Central memory CD4-positive, alpha-beta T cell (primary cell): ENCODE data around the gene ZNF629.
A peak's percentile ranks its signal among the peaks of the same experiment; 100 is the strongest.
"Not testable (repeated sequence)": the region's sequence is repeated elsewhere in the genome, so short reads cannot be mapped to it uniquely, and the experiment has no call there.

Experiments
- DNase-seq: peaks from one replicate; pipeline ENCODE4 v3.0.0; 2022
- total RNA-seq, 3 experiments: gene quantifications; one replicate each; lab custom pipeline; 2026; lab: John Stamatoyannopoulos, UW

ZNF629 gene
- 3.7 to 14.1 (median 9.0) reads per million in 3 experiments for total RNA-seq

DNA sequence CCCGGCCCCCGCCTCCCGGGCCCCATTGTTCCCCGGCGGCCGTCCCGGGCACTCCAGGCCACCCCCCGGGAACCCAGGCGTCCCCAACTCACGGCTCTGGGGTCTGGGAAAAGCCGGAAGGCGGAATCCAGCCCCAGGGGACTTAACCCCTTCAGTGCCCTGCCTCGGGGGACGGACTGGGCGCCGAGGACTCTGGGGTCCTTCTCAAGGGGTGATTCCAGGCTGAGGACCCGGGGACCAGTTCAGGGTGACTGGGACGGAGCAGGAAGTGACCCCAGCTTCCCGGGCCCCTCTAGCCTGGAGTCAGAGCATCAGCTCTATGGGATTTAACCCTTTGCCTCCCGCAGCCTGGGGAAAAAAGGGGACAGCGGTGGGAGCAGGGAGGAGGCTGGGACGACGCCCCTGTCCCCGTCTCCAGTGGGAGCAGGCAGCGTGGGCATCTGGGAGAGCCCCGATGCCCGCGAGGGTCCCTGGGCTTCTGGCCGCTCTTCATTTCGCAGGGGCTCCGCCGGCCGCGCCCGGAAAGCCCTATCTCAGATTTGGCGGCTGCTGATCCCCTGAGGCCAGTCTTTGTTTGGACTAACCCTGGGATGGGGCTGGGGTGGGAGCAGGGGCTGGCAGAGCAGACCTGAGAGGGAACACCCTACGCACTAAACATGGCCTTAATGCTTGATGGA lies at the start of gene ZNF629:
Gene ZNF629 (minus strand): TSS at position 270 of the 677 bp plus-strand sequence. CDS start 2,723 bp downstream, outside the sequence.
- DNase-seq = no peak

DNA sequence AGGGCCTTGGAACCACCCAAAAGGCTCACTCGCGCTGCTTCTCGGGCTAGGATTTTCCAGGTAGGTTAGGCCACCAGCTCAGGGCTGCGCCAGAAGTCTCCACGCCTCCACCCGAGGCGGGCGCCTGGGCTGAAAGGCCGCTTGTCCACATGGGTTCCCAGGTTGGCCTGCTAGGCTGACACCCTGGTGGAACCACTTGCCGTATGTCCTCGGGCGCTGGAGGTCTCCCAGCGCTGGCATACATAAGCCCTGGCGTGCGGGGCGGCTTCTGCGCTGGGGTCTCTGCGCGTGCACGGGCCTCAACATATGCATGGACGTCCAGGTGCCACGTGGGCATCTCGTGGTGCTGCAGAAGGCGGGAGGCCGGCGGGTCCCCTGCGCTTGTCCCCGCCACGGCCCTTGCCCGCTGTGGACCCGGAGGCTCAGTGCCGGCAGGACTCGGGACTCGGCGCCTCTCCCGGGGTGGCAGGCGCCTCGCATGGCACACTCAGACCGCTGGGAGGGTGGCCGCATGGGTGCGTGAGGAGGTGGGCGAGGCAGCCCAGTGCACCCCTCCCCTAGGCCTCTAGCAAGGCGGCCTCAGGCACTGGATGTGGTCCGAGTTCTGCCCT lies 47.2 kb upstream of the ZNF629 start:
- DNase-seq = no peak

DNA sequence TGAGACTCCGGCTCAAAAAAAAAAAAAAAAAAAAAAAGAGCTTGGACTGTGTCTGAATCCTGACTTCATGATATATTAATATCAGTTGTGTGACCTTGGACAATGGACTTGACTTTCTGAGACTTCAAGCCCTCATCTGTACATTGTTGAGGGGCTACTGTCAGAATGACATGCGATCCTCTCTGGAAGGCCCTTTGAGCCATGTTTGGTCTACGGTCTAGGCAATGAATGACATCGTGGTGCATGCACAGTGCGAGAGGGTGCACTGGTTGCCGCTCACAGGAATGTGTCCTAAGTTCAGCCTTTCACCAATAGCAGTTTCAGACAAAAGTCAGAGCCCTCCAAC lies 43.0 kb upstream of the ZNF629 start:
- no peak for DNase-seq

DNA sequence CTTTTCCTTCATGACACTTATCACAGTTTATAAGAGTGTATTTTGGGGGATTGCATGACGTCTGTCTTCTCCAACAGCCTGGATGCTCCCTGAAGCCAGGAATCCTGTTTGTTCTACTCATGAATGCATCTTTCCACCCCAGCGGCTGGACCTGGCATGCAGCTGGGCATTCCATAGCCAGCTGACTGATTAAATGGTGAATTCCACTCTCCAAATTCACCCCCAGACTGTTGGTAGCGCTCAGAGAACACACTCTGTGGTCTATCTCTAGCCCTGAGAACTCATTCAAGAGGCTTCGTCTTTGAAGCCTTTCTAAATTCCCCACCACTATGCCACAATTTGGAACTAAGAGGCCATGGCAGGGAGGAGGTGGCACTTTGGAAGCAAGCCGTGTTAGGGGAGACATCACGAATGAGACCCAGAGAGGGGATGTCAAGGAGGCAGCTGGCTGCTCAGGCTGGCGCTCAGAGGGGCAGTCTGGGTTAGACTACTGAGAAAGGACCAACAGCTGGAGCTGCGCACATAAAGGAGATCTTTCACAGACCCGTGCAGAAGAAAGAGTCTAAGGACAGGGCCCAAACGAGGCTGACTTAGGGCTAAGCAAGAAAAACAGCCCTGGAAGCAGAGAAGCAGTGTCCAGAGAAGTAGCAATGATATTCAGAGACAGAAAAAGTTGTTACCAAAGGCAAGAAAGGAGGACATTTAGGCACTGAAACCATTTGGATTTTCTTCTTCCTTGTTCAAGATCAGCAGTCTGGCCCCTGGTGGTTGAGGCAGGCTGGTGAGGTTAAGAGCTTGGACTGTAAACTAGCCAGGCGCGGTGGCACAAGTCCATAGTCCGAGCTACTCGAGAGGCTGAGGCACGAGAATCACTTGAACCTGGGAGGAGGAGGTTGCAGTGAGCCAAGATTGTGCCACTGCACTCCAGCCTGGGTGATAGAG lies 42.4 kb upstream of the ZNF629 start:
- no peak for DNase-seq

DNA sequence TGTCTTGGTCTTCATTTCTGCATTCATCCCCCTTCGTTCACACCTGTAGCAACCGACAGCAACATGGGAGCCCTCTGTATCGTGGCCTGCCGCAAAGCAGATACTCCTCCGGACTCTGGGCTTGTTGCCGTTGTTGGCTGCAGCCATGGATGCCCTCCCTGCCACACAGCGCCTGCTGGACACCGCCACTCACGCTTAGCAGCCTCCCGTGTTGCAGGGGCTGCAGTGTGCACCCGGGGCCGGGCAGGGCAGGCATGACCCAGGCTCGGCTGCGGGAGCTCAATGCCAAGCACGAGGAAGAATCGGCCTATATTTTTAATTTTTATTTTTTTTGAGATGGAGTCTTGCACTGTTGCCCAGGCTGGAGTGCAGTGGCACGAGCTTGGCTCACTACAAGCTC lies 34.9 kb upstream of the ZNF629 start:
- DNase-seq = no peak

DNA sequence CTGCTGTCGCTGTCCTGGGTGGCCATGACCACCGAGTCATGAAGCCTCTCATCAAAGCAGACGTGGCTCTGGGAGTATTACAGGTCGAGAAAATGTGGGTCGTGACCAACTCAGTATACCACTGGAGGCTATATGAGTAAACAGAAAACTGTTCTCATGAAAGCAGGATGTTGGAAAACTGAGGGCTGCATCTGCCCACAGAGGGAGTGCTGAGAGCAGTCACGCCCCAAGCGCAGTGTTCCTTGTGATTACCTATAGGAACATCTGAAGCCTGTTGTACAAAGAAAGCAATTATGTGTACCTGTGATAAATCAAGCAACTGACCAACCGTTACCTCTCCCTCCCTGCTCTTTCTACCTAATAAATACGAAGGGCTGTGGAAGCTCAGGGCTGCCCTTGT lies 34.4 kb upstream of the ZNF629 start:
- DNase-seq = not testable (repeated sequence)

DNA sequence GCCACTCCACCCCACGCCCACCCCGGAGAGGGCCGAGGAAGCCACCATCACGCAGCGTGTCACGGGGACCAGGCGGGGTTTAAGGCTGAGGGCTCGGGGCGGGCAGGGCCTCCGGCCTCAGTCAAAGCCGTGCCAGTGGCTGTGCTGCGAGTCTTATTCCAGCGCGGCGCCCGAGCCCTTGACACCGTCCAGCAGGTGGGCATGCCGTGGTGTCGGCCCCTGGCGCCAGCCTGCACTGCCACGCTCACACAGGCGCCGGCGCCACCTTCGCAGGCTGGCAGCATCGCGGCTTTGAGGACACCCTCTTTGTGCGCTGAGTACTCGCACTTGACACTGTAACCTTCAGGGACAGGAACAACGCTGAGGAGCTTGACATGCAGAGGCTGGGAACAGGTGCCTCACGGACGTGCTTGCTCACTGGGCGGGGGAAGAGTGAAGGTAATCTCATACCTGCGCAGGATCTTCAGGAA lies 34.0 kb upstream of the ZNF629 start:
- no peak for DNase-seq

DNA sequence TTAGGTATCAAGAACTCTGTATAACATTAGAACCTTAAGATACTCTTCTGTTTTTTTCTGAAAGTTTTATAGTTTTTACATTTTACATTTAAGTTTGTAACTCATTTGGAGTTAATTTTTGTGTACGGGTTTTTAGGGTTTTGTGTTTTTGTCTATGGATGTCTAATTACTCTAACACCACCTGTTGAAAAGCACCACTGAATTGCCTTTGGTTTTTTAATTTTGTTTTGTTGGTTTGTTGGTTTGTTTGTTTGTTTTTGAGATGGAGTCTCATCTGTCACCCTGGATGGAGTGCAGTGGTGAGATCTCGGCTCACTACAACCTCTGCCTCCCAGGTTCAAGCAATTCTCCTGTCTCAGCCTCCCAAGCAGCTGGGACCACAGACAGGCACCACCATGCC lies 29.8 kb upstream of the ZNF629 start:
- DNase-seq = no peak

DNA sequence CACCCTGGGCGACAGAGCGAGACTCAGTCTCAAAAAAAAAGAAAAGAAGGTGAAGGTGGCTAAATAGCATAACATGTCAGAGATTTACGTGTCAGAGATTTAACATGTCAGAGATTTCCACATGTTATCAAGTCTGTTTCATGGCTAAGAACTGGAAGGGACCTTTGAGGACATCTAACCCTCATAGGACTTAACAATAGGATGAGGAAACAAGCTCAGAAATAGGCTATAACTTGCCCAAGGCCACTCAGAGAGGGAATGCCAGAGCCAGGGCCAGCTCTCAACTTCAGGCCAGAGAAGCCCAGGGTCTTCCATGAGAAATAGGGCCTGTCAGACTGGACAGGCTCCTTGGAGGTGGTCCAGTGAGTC lies 26.8 kb upstream of the ZNF629 start:
- no peak for DNase-seq

DNA sequence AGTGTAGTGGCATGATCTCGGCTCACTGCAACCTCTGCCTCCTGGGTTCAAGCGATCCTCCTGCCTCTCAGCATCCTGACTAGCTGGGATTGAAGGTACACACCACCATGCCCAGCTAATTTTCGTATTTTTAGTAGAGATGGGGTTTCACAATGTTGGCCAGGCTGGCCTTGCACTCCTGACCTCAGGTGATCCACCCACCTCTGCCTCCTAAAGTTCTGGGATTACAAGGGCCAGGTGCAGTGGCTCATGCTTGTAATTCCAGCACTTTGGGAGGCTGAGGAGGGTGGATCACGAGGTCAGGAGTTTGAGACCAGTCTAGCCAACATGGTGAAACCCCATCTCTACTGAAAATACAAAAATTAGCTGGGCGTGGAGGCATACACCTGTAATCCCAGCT lies 22.7 kb upstream of the ZNF629 start:
- not testable (repeated sequence) for DNase-seq

DNA sequence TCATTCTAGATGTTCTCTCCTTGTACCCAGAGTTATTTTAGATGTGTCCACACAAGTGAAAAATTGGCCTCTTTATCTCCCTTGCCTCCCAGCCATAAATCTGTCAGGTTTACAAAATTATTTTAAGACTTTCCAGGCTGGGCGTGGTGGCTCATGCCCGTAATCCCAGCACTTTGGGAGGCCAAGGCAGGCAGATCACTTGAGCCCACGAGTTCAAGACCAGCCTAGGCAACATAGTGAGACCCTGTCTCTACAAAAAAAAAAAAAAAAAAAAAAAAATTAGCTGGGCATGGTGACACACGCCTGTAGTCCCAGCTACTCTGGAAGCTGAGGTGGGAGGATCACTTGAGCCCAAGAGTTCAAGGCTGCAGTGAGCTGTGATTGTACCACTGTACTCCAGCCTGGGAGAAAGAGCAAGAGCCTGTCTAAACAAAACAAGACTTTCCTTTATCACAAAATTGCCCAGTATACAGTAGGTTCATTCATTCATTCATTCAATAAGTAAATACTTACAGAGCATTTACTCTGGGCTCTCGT lies 22.0 kb upstream of the ZNF629 start:
- not testable (repeated sequence) for DNase-seq

DNA sequence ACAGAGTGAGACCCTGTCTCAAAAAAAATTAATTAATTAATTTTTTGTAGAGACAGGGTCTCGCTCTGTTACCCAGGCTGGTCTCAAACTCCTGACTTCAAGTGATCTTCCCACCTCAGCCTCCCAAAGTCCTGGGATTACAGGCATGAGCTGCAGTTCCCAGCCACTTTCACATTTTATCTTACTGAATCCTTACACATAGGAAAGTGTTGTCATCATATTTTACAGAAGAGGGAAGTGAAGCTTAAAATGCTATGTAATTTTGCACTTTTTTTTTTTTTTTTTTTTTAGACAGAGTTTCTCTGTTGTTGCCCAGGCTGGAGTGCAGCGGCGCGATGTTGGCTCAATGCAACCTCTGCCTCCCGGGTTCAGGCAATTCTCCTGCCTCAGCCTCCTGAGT lies 21.1 kb upstream of the ZNF629 start:
- no peak for DNase-seq

DNA sequence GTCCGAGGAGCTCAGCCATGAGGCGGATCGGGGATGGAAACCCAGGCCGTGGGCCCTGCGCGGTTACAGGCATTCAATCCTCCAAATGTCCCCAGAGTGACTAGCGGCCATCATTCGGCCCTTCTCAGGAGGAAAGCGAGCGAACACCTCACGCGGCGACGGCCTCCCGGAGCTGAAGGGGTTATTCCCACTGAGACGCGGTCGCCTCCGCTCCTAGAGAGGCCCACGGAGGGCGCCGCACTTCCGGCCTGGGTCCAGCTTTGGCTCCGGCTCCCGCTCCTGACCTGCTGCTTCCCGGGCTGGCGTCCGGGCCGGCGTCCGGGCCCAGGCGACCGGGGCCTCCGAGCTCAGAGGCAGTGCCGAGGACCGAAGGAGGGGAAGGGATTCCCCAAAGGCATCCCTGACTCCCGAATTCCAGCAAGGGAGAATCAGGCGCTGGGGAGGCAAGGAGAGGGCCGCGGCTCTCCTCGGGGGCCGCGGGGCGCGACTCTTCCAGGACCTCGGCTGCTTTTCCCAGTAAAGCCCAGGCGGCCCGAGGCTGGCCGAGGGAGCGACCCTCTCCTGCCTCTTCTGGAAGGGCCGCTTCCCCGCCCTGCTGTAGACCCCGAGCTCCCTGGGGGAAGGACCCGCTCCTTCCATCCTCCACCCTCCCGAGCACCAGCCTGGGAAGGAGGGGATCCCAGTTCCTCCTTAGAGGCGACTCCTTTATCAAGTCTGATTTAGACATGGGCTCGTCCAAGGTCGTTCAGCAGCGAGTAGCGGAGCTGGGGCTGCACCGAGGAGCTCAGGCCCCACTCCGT lies 18.6 kb upstream of the ZNF629 start:
- DNase-seq = peak; percentile 38

DNA sequence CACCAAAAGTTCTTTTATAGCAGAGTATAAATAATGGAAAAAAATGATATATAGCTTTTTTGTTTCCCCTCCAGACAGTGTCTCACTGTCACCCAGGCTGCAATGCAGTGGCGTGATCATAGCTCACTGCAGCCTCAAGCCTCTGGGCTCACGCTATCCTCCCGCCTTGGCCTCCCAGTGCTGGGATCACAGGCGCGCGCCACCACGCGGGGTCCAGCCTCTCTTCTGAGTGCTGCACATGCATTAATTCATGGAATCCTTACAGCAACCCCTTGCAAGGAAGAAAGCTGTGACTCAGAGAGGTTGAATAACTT lies 18.0 kb upstream of the ZNF629 start:
- no peak for DNase-seq

DNA sequence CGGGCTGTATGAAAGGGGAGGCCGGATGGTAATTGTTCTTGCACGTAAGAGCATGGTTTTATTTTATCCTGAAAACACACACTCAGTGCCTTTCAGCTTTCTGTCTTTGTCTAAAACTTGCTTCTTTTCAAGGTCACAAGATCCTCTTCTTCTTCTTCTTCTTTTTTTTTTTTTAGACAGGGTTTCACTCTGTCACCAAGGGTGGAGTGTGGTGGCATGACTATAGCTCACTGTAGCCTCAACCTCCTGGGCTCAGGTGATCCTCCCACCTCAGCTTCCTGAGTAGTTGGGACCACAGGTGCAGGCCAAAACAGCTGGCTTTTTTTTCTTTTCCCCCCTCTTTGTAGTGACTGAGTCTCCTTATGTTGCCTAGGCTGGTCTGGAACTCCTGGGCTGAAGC lies 15.9 kb upstream of the ZNF629 start:
- DNase-seq = no peak

DNA sequence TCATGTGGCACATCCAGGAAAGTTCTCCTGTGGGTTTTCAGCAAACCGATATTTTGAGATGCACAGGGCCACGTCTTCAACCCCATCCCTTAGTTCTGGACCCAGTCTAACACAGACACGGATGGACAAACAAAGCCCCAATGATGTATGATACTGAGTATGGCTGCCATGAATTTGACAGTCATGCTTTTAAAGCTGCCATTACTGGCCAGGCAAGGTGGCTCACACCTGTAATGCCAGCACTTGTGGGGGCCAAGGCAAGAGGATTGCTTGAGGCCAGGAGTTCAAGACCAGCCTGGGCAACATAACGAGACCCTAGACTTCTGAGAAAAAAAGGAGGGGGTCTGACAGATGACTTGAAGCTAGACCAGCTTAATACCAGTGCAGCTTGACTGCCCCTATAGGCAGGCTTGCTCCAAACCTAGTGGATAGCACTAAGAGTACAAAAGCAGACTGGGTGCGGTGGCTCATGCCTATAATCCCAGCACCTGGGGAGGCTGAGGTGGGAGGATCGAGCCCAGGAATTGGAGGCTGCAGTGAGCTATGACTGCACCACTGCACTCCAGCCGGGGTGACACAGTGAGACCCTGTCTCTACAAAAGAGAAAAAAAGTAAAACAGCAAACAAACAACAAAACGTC lies 10.8 kb upstream of the ZNF629 start:
- no peak for DNase-seq

DNA sequence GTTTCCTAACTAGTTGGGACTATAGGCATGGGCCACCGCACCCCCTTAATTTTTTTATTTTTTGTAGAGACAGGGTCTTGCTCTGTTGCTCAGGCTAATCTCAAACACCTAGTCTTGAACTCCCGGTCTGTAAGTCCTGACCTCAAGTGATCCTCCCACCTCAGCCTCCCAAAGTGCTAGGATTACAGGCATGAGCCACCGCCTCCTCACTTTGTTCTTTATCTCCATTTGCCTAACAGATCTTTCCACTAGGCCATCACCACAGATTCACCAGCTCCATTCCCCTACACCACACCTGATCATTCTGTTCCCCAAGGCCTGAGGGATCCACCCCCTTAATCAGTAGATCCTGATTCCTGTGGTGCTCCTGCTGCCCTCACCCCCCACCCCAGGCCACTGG lies 7.6 kb upstream of the ZNF629 start:
- no peak for DNase-seq

DNA sequence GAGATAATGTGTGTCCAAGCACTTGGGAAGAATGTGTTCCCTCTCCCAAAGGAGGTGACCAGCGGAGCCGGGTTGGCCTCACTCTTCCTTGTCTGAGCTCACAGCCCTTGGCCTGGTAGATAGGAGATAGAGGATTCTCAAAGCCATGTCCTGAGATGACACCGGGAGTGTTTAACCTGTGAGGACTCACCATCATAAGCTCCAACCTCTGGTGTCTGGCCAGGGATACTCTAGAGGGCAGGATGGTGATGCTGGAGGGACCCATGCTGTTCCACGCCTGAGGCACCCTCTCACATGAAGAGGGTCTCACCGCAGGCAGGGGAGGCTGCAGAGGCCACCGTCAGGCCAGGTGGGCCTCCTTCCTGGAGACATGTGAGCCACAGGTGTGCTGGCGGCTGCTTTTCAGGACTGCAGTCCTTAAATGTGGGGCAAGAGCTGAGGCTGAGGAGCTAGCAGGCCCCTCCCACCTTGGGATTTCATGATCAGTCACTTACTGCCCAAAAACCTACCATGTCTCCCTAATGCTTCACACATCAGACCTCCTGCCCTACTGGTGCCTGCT lies 6.6 kb upstream of the ZNF629 start:
- DNase-seq = no peak

DNA sequence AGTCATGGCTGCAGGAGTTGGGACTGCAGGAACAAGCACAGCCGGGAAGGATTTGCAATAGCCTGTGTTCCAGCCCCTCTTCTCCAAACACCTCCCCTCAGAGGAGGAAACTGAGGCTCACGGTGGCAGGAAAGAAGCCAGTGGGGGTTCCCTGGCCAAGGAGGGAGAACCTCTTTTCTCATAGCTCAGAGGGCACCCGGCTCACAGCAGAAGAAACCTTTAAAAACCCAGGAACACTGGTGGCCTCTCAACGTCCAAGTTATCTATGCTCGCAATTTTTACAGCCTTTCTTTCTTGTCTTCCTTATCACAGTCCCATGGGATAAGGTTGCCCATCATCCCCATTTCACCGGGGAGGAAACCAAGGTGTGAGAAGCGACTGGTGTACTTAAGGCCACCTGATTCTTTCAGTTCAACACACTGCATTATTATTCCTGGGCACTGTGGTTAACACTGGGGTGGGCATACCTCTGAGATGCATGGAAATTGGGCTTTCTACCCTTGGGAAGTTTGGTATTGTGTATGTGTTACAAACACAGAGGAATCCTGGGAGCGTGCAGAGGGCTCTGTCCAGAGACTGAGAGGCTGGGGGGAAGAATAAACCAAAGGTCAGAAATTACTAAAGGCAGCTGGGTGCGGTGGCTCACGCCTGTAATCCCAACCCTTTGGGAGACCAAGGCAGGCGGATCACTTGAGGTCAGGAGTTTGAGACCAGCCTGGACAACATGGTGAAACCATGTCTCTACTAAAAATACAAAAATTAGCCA lies 791 bp upstream of the ZNF629 start:
- no peak for DNase-seq

DNA sequence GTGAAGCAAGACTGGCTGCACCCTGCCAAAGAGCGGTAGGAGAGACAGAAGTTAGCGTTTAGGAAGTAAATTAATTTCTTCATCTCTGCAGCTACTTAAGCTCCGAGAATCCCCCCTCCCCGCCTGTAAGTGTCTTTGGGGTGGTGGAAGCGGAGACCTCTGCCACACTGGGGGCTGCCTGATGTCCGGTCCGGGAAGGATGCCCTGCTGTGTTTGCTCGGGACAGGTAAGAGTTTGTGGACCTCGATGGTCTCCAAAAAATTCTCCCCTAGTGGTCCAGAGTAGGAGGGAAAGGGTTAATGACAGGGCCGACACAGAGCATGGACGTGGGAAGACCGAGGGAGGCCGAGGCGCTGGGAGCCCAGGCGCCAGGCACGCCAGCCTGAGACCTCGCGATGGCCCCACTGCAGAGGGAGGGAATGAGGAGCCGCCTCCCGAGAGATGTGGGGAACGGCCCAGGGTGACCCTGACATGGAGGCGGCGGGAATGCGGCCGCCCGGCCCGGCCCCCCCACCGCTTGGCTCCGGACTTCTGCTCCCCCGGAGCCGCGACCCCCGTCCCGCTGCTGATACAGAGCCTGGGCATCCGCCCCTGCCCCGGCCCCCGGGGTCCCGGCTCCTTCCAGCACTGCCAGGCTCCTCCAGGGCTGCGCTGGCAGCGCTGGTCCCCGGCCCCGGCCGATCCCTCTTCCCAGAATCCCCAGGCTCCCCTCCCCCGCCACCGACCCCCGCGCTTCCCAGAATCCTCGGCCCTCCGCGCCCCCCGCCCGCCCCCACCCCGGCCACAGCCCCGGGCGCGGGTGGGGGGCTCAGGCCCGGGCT lies 680 bp downstream of the ZNF629 start:
- DNase-seq = no peak
